ENCODE results near the gene CASS4.
A peak's percentile ranks its signal among the peaks of the same experiment; 100 is the strongest.
"Not testable (repeated sequence)": the region's sequence is repeated elsewhere in the genome, so short reads cannot be mapped to it uniquely, and the experiment has no call there.

The CASS4 gene

GRCh38 chr20:56385130-56385529 lies 26.9 kb upstream of the CASS4 start:
- no peak overlapping the region for H3K4me3 Mint-ChIP-seq
- no peaks in the 10 kb centered on the region for H3K9me3 Mint-ChIP-seq
- no peaks in the 10 kb centered on the region for H3K27me3 Mint-ChIP-seq
- no peak overlapping the region for H3K27ac Mint-ChIP-seq
- H3K36me3 Mint-ChIP-seq (ENCODE audit: low read depth) = peaks cover 66% of the 10 kb centered on the region
- peaks cover 10% of the 10 kb centered on the region for H3K4me1 Mint-ChIP-seq (ENCODE audit: low read depth)
- intact Hi-C loops (cut with micrococcal nuclease) = no loop called here

GRCh38 chr20:56386219-56386618 lies 25.8 kb upstream of the CASS4 start:
- Mint-ChIP-seq H3K9me3 (no peaks in the 10 kb centered on the region), H3K27me3 (no peaks in the 10 kb centered on the region), H3K27ac (no peak overlapping the region), H3K4me1 (ENCODE audit: low read depth) (peaks cover 11% of the 10 kb centered on the region), H3K4me3 (no peak overlapping the region), H3K36me3 (ENCODE audit: low read depth) (peaks cover 69% of the 10 kb centered on the region)
- intact Hi-C loops (cut with micrococcal nuclease) = no loop called here

- no peak overlapping the region for H3K4me3 Mint-ChIP-seq
- H3K9me3 Mint-ChIP-seq = no peaks in the 10 kb centered on the region
- peaks cover 18% of the 10 kb centered on the region for H3K4me1 Mint-ChIP-seq (ENCODE audit: low read depth)
- no peak overlapping the region for H3K27ac Mint-ChIP-seq
- no peaks in the 10 kb centered on the region for H3K27me3 Mint-ChIP-seq
- peaks cover 50% of the 10 kb centered on the region for H3K36me3 Mint-ChIP-seq (ENCODE audit: low read depth)
- intact Hi-C loops (cut with micrococcal nuclease) = no loop called here
These were observed 23.2 kb upstream of the CASS4 start for GRCh38 chr20:56388882-56389281.

GRCh38 chr20:56389807-56390206 lies 22.3 kb upstream of the CASS4 start:
- no peaks in the 10 kb centered on the region for H3K27me3 Mint-ChIP-seq
- peaks cover 48% of the 10 kb centered on the region for H3K36me3 Mint-ChIP-seq (ENCODE audit: low read depth)
- H3K4me1 Mint-ChIP-seq (ENCODE audit: low read depth) = peaks cover 18% of the 10 kb centered on the region
- peak overlapping the region; percentile 7 for H3K27ac Mint-ChIP-seq
- no peaks in the 10 kb centered on the region for H3K9me3 Mint-ChIP-seq
- H3K4me3 Mint-ChIP-seq = no peak overlapping the region
- intact Hi-C loops (cut with micrococcal nuclease) = loop anchor here (10.0 kb wide), 1 partner anchor 185 kb away; no protein-coding TSS in a partner anchor

- H3K4me1 Mint-ChIP-seq (ENCODE audit: low read depth) = peaks cover 18% of the 10 kb centered on the region
- H3K27ac Mint-ChIP-seq, H3K4me3 Mint-ChIP-seq: not testable (repeated sequence)
These were observed 21.7 kb upstream of the CASS4 start for GRCh38 chr20:56390396-56390795.

GRCh38 chr20:56391037-56391436 lies 21.0 kb upstream of the CASS4 start:
- H3K27ac Mint-ChIP-seq = no peak overlapping the region
- H3K4me3 Mint-ChIP-seq = no peak overlapping the region
- peaks cover 18% of the 10 kb centered on the region for H3K4me1 Mint-ChIP-seq (ENCODE audit: low read depth)
- H3K27me3 Mint-ChIP-seq = no peaks in the 10 kb centered on the region
- no peaks in the 10 kb centered on the region for H3K9me3 Mint-ChIP-seq
- peaks cover 49% of the 10 kb centered on the region for H3K36me3 Mint-ChIP-seq (ENCODE audit: low read depth)
- intact Hi-C loops (cut with micrococcal nuclease) = loop anchor here (10.0 kb wide), 1 partner anchor 184 kb away; no protein-coding TSS in a partner anchor

More at GRCh38 chr20:56390396-56390795, 21.7 kb upstream of the CASS4 start:
- intact Hi-C loops (cut with micrococcal nuclease) = loop anchor here (10.0 kb wide), 1 partner anchor 184 kb away; no protein-coding TSS in a partner anchor
- not testable (repeated sequence) for H3K27me3 Mint-ChIP-seq, H3K9me3 Mint-ChIP-seq
- H3K36me3 Mint-ChIP-seq (ENCODE audit: low read depth) = peaks cover 49% of the 10 kb centered on the region

- Mint-ChIP-seq H3K9me3 (no peaks in the 10 kb centered on the region), H3K27ac (no peak overlapping the region), H3K4me3 (no peak overlapping the region), H3K27me3 (no peaks in the 10 kb centered on the region), H3K36me3 (ENCODE audit: low read depth) (peaks cover 47% of the 10 kb centered on the region), H3K4me1 (ENCODE audit: low read depth) (peaks cover 18% of the 10 kb centered on the region)
- intact Hi-C loops (cut with micrococcal nuclease) = loop anchor here (1.0 to 10.0 kb wide), 5 partner anchors 11 to 183 kb away; partner anchors contain the start of genes FAM210B and RTF2
These were observed 20.4 kb upstream of the CASS4 start for GRCh38 chr20:56391596-56392131.

GRCh38 chr20:56392132-56392880 lies 19.8 kb upstream of the CASS4 start, which contains the start of the genes AURKA and CSTF1:
TSS of gene AURKA (minus strand) at chr20:56392215. CDS start at chr20:56388197, 4,018 bp downstream.
TSS of gene CSTF1 (plus strand) at chr20:56392645. CDS start at chr20:56395553, 2,908 bp downstream.
- H3K4me3 Mint-ChIP-seq = peak within 1 kb of the TSS; percentile 48
- no peaks in the 10 kb centered on the region for H3K9me3 Mint-ChIP-seq
- H3K27ac Mint-ChIP-seq = no peak within 1 kb of the TSS
- peaks cover 52% of the 10 kb centered on the region for H3K36me3 Mint-ChIP-seq (ENCODE audit: low read depth)
- intact Hi-C loops (cut with micrococcal nuclease) = loop anchor here (1.0 to 10.0 kb wide), 5 partner anchors 12 to 182 kb away; partner anchors contain the start of genes FAM210B and RTF2
- H3K27me3 Mint-ChIP-seq = no peaks in the 10 kb centered on the region
- peaks cover 18% of the 10 kb centered on the region for H3K4me1 Mint-ChIP-seq (ENCODE audit: low read depth)

- intact Hi-C loops (cut with micrococcal nuclease) = loop anchor here (1.0 to 10.0 kb wide), 5 partner anchors 13 to 182 kb away; partner anchors contain the start of genes FAM210B and RTF2
- Mint-ChIP-seq H3K27ac (no peak overlapping the region), H3K4me1 (ENCODE audit: low read depth) (peaks cover 18% of the 10 kb centered on the region), H3K9me3 (no peaks in the 10 kb centered on the region), H3K36me3 (ENCODE audit: low read depth) (peaks cover 54% of the 10 kb centered on the region), H3K27me3 (no peaks in the 10 kb centered on the region), H3K4me3 (peak overlapping the region; percentile 48)
These were observed 19.1 kb upstream of the CASS4 start for GRCh38 chr20:56392881-56393482.

GRCh38 chr20:56393653-56394052 lies 18.4 kb upstream of the CASS4 start:
- peak overlapping the region; percentile 48 for H3K4me3 Mint-ChIP-seq
- intact Hi-C loops (cut with micrococcal nuclease) = loop anchor here (10.0 kb wide), 1 partner anchor 181 kb away; no protein-coding TSS in a partner anchor
- H3K27me3 Mint-ChIP-seq = no peaks in the 10 kb centered on the region
- no peaks in the 10 kb centered on the region for H3K9me3 Mint-ChIP-seq
- H3K27ac Mint-ChIP-seq = no peak overlapping the region
- peaks cover 54% of the 10 kb centered on the region for H3K36me3 Mint-ChIP-seq (ENCODE audit: low read depth)
- H3K4me1 Mint-ChIP-seq (ENCODE audit: low read depth) = peaks cover 18% of the 10 kb centered on the region

GRCh38 chr20:56395166-56395565 lies 16.9 kb upstream of the CASS4 start:
- H3K4me1 Mint-ChIP-seq (ENCODE audit: low read depth) = peaks cover 8% of the 10 kb centered on the region
- H3K4me3 Mint-ChIP-seq = no peak overlapping the region
- intact Hi-C loops (cut with micrococcal nuclease) = loop anchor here (10.0 kb wide), 1 partner anchor 180 kb away; no protein-coding TSS in a partner anchor
- no peaks in the 10 kb centered on the region for H3K27me3 Mint-ChIP-seq
- H3K9me3 Mint-ChIP-seq = no peaks in the 10 kb centered on the region
- H3K27ac Mint-ChIP-seq = no peak overlapping the region
- peaks cover 48% of the 10 kb centered on the region for H3K36me3 Mint-ChIP-seq (ENCODE audit: low read depth)

- Mint-ChIP-seq H3K4me3 (no peak overlapping the region), H3K9me3 (no peaks in the 10 kb centered on the region), H3K27me3 (no peaks in the 10 kb centered on the region), H3K36me3 (ENCODE audit: low read depth) (peaks cover 92% of the 10 kb centered on the region), H3K27ac (no peak overlapping the region), H3K4me1 (ENCODE audit: low read depth) (no peaks in the 10 kb centered on the region)
- intact Hi-C loops (cut with micrococcal nuclease) = loop anchor here (2.0 kb wide), 1 partner anchor 69 kb away; the partner anchor contains the start of gene RTF2
These were observed 11.9 kb upstream of the CASS4 start for GRCh38 chr20:56400001-56400640.

GRCh38 chr20:56403465-56403864 lies 8.6 kb upstream of the CASS4 start:
- Mint-ChIP-seq H3K4me1 (ENCODE audit: low read depth) (peaks cover 1% of the 10 kb centered on the region), H3K9me3 (no peaks in the 10 kb centered on the region), H3K27ac (peak overlapping the region; percentile 30), H3K27me3 (no peaks in the 10 kb centered on the region), H3K4me3 (no peak overlapping the region), H3K36me3 (ENCODE audit: low read depth) (peaks cover 95% of the 10 kb centered on the region)
- intact Hi-C loops (cut with micrococcal nuclease) = no loop called here

All from dendritic cell treated with granulocyte-macrophage colony-stimulating factor and Interleukin-4, amounts not matched to agents 40 ng/mL and 50 ng/mL, for 4 days (primary cell).